ENCODE measurements around the gene AK1. TPM values are rescaled to one million over a fixed set of nuclear protein-coding genes. Genes with fewer than 3 reads are reported as not detected.
"Not testable (repeated sequence)": the region's sequence is repeated elsewhere in the genome, so short reads cannot be mapped to it uniquely, and the experiment has no call there.

Gene AK1
- total RNA-seq, 1 experiment from 2014 or later: 12.2 TPM

- Mint-ChIP-seq H3K36me3 (ENCODE audit: insufficient read depth, unreplicated experiment) (no peaks in the 10 kb centered on the region), H3K27ac (ENCODE audit: unreplicated experiment) (no peak overlapping the region), H3K4me3 (ENCODE audit: low read depth, unreplicated experiment) (no peak overlapping the region), H3K27me3 (ENCODE audit: unreplicated experiment) (no peaks in the 10 kb centered on the region), H3K4me1 (ENCODE audit: low read depth, unreplicated experiment) (no peaks in the 10 kb centered on the region), H3K9me3 (ENCODE audit: low read depth, unreplicated experiment) (no peaks in the 10 kb centered on the region)
- CTCF ChIA-PET: interaction anchor here (0.6 kb wide), 1 partner anchor 146 kb away, joined by 8 read pairs; no protein-coding TSS in a partner anchor
- no TSS peak for BruUV-seq (replicated peaks)
- no peak for TF ChIP-seq CTCF (IDR thresholded peaks at IDR 0.05; ENCODE audit: unreplicated experiment)
- DNase-seq: no peak
- intact Hi-C loops (cut with micrococcal nuclease; ENCODE audit: unreplicated experiment): loop anchor here (5.0 kb wide), 1 partner anchor 135 kb away; the partner anchor contains the start of gene TOR2A
Observed at GRCh38 chr9:127872369-127873222, 4.9 kb downstream of the AK1 start.

DNA sequence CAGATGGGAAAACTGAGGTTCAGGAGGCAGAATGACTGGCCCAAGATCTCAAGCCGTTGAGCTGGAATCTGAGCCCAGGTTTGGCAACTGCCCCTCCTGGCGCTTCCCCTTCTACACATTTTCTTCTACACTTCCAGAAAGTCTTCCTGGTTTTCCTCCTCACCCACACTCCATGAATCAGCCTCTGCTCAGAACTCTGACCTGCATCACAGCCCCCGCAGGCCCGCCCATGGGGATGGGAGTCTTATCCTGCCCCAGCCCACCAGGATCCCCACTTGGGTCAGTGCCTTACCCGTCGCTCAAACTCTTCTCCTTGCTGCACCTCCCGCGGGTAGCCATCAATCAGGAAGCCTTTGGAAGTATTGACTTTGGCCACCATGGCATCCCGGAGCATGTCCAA lies 5.9 kb downstream of the AK1 start:
- H3K4me3 Mint-ChIP-seq (ENCODE audit: low read depth, unreplicated experiment): no peak overlapping the region
- no TSS peak for BruUV-seq (replicated peaks)
- CTCF ChIA-PET: interaction anchor here (0.6 kb wide), 1 partner anchor 158 kb away, joined by 3 read pairs; no protein-coding TSS in a partner anchor

GRCh38 chr9:127870887-127871286 lies 6.6 kb downstream of the AK1 start:
- Mint-ChIP-seq H3K36me3 (ENCODE audit: insufficient read depth, unreplicated experiment) (no peaks in the 10 kb centered on the region), H3K4me3 (ENCODE audit: low read depth, unreplicated experiment) (no peak overlapping the region), H3K27ac (ENCODE audit: unreplicated experiment) (no peak overlapping the region), H3K9me3 (ENCODE audit: low read depth, unreplicated experiment) (no peaks in the 10 kb centered on the region), H3K27me3 (ENCODE audit: unreplicated experiment) (no peaks in the 10 kb centered on the region), H3K4me1 (ENCODE audit: low read depth, unreplicated experiment) (no peaks in the 10 kb centered on the region)
- no peak for DNase-seq
- CTCF ChIA-PET: interaction anchor here (0.6 kb wide), 1 partner anchor 159 kb away, joined by 3 read pairs; no protein-coding TSS in a partner anchor
- no peak for TF ChIP-seq CTCF (IDR thresholded peaks at IDR 0.05; ENCODE audit: unreplicated experiment)
- intact Hi-C loops (cut with micrococcal nuclease; ENCODE audit: unreplicated experiment): loop anchor here (5.0 kb wide), 1 partner anchor 134 kb away; the partner anchor contains the start of gene TOR2A
- no TSS peak for BruUV-seq (replicated peaks)

More for the DNA sequence above, 5.9 kb downstream of the AK1 start:
- Mint-ChIP-seq H3K36me3 (ENCODE audit: insufficient read depth, unreplicated experiment) (no peaks in the 10 kb centered on the region), H3K27me3 (ENCODE audit: unreplicated experiment) (no peaks in the 10 kb centered on the region), H3K9me3 (ENCODE audit: low read depth, unreplicated experiment) (no peaks in the 10 kb centered on the region), H3K4me1 (ENCODE audit: low read depth, unreplicated experiment) (no peaks in the 10 kb centered on the region), H3K27ac (ENCODE audit: unreplicated experiment) (no peak overlapping the region)
- TF ChIP-seq CTCF (IDR thresholded peaks at IDR 0.05; ENCODE audit: unreplicated experiment): no peak
- intact Hi-C loops (cut with micrococcal nuclease; ENCODE audit: unreplicated experiment): loop anchor here (5.0 kb wide), 1 partner anchor 134 kb away; the partner anchor contains the start of gene TOR2A
- no peak for DNase-seq

DNA sequence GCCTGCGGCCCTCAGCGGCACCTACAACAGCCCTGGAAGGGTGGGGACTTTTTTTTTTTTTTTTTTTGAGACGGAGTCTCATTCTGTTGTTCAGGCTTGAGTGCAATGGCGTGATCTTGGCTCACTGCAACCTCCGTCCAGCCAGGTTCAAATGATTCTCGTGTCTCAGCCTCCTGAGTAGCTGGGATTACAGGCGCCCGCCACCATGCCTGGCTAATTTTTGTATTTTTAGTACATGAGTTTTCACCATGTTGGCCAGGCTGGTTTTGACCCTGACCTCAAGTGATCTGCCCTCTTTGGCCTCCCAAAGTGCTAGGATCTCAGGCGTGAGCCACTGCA lies 7.4 kb downstream of the AK1 start:
- H3K4me3 Mint-ChIP-seq (ENCODE audit: low read depth, unreplicated experiment); H3K27me3 Mint-ChIP-seq (ENCODE audit: unreplicated experiment); H3K4me1 Mint-ChIP-seq (ENCODE audit: low read depth, unreplicated experiment); DNase-seq; BruUV-seq (replicated peaks); H3K36me3 Mint-ChIP-seq (ENCODE audit: insufficient read depth, unreplicated experiment); H3K27ac Mint-ChIP-seq (ENCODE audit: unreplicated experiment); H3K9me3 Mint-ChIP-seq (ENCODE audit: low read depth, unreplicated experiment): not testable (repeated sequence)
- CTCF ChIA-PET: interaction anchor here (0.7 to 2.4 kb wide), 9 partner anchors 45 to 923 kb away, joined by 3 to 21 read pairs (median 4); partner anchors contain the start of genes FPGS and TOR2A
- intact Hi-C loops (cut with micrococcal nuclease; ENCODE audit: unreplicated experiment): loop anchor here (5.0 kb wide), 1 partner anchor 133 kb away; the partner anchor contains the start of gene TOR2A
